ENCODE results near the gene LRMDA.

The LRMDA gene

GRCh38 chr10:75801661-75802060, 370.2 kb downstream of the LRMDA start:
- H4K8ac ChIP-seq (ENCODE audit: low read length) = no peak overlapping the region
- H3K4ac ChIP-seq (ENCODE audit: low read depth in 1 of 2, low read length in 2 of 2) = no peak overlapping the region
- no peak overlapping the region for H3K18ac ChIP-seq (ENCODE audit: low read depth in 1 of 2, low read length in 2 of 2)
- no peak overlapping the region for H3K4me2 ChIP-seq (ENCODE audit: low read length, poor library complexity, severe bottlenecking)
- no peak overlapping the region for H2AFZ ChIP-seq (ENCODE audit: low read depth, low read length)
- H2BK12ac ChIP-seq (ENCODE audit: low read length in 2 of 2) = no peak overlapping the region
- no peak overlapping the region for H3K23ac ChIP-seq (ENCODE audit: low read length in 2 of 2)
- H3K27me3 ChIP-seq (ENCODE audit: control insufficient read depth in 1 of 2, insufficient read depth in 1 of 2, low read length in 2 of 2) = peaks cover 0 to 5% of the 10 kb centered on the region in 2 experiments
- H4K91ac ChIP-seq (ENCODE audit: low read length) = no peak overlapping the region
- whole genome bisulfite sequencing = 87% methylated on average over 3 of the region's 3 CpGs
- H2BK120ac ChIP-seq (ENCODE audit: low read depth, low read length) = no peak overlapping the region
- H3K36me3 ChIP-seq (ENCODE audit: control insufficient read depth in 1 of 2, insufficient read depth in 2 of 2, low read depth in 1 of 2, low read length in 2 of 2) = no peaks in the 10 kb centered on the region
- H2BK5ac ChIP-seq (ENCODE audit: low read depth, low read length, poor library complexity, severe bottlenecking) = no peak overlapping the region
- H3K14ac ChIP-seq (ENCODE audit: low read length in 2 of 2) = no peak overlapping the region
- no peak overlapping the region for H3K9ac ChIP-seq (ENCODE audit: low read length)
- H3K4me1 ChIP-seq (ENCODE audit: control insufficient read depth, insufficient read depth, low read depth, low read length) = no peaks in the 10 kb centered on the region
- no peak for DNase-seq
- no peak overlapping the region for H3K27ac ChIP-seq (ENCODE audit: low read length, poor library complexity, severe bottlenecking)
- no peak overlapping the region for H2BK15ac ChIP-seq (ENCODE audit: low read depth, poor library complexity, severe bottlenecking)
- no peak overlapping the region for H2AK5ac ChIP-seq (ENCODE audit: low read length, severe bottlenecking)
- H3K9me3 ChIP-seq (ENCODE audit: control insufficient read depth, low read length) = peaks cover 15% of the 10 kb centered on the region
- H3K79me1 ChIP-seq (replicated peaks; ENCODE audit: low read length, poor library complexity, severe bottlenecking) = no peaks in the 10 kb centered on the region
- H3K4me3 ChIP-seq (ENCODE audit: insufficient read depth in 1 of 2, low read depth in 1 of 2, low read length in 2 of 2) = no peak overlapping the region

GRCh38 chr10:75803121-75803520, 371.7 kb downstream of the LRMDA start:
- Histone ChIP-seq H2AK5ac (ENCODE audit: low read length, severe bottlenecking) (no peak overlapping the region), H2BK5ac (ENCODE audit: low read depth, low read length, poor library complexity, severe bottlenecking) (no peak overlapping the region), H3K36me3 (ENCODE audit: control insufficient read depth in 1 of 2, insufficient read depth in 2 of 2, low read depth in 1 of 2, low read length in 2 of 2) (no peaks in the 10 kb centered on the region), H3K9ac (ENCODE audit: low read length) (no peak overlapping the region), H4K8ac (ENCODE audit: low read length) (no peak overlapping the region), H2BK12ac (ENCODE audit: low read length in 2 of 2) (no peak overlapping the region), H3K79me1 (replicated peaks; ENCODE audit: low read length, poor library complexity, severe bottlenecking) (no peaks in the 10 kb centered on the region), H4K91ac (ENCODE audit: low read length) (no peak overlapping the region), H3K14ac (ENCODE audit: low read length in 2 of 2) (no peak overlapping the region), H3K4ac (ENCODE audit: low read depth in 1 of 2, low read length in 2 of 2) (no peak overlapping the region), H3K9me3 (ENCODE audit: control insufficient read depth, low read length) (peaks cover 8% of the 10 kb centered on the region), H3K23ac (ENCODE audit: low read length in 2 of 2) (no peak overlapping the region), H3K4me3 (ENCODE audit: insufficient read depth in 1 of 2, low read depth in 1 of 2, low read length in 2 of 2) (no peak overlapping the region), H3K4me1 (ENCODE audit: control insufficient read depth, insufficient read depth, low read depth, low read length) (no peaks in the 10 kb centered on the region), H3K27me3 (ENCODE audit: control insufficient read depth in 1 of 2, insufficient read depth in 1 of 2, low read length in 2 of 2) (peaks cover 0 to 5% of the 10 kb centered on the region in 2 experiments), H2AFZ (ENCODE audit: low read depth, low read length) (no peak overlapping the region), H3K4me2 (ENCODE audit: low read length, poor library complexity, severe bottlenecking) (no peak overlapping the region), H2BK15ac (ENCODE audit: low read depth, poor library complexity, severe bottlenecking) (no peak overlapping the region), H3K18ac (ENCODE audit: low read depth in 1 of 2, low read length in 2 of 2) (no peak overlapping the region), H2BK120ac (ENCODE audit: low read depth, low read length) (no peak overlapping the region), H3K27ac (ENCODE audit: low read length, poor library complexity, severe bottlenecking) (no peak overlapping the region)
- DNase-seq = no peak
- 96% methylated on average over 3 of the region's 3 CpGs for whole genome bisulfite sequencing

GRCh38 chr10:75803816-75804552, 372.6 kb downstream of the LRMDA start:
- Histone ChIP-seq H3K27ac (ENCODE audit: low read length, poor library complexity, severe bottlenecking) (no peak overlapping the region), H3K9ac (ENCODE audit: low read length) (no peak overlapping the region), H3K18ac (ENCODE audit: low read depth in 1 of 2, low read length in 2 of 2) (no peak overlapping the region), H3K79me1 (replicated peaks; ENCODE audit: low read length, poor library complexity, severe bottlenecking) (no peaks in the 10 kb centered on the region), H2AFZ (ENCODE audit: low read depth, low read length) (no peak overlapping the region), H2BK15ac (ENCODE audit: low read depth, poor library complexity, severe bottlenecking) (no peak overlapping the region), H4K91ac (ENCODE audit: low read length) (no peak overlapping the region), H2BK12ac (ENCODE audit: low read length in 2 of 2) (no peak overlapping the region), H3K9me3 (ENCODE audit: control insufficient read depth, low read length) (peaks cover 8% of the 10 kb centered on the region), H3K14ac (ENCODE audit: low read length in 2 of 2) (no peak overlapping the region), H3K36me3 (ENCODE audit: control insufficient read depth in 1 of 2, insufficient read depth in 2 of 2, low read depth in 1 of 2, low read length in 2 of 2) (no peaks in the 10 kb centered on the region), H3K23ac (ENCODE audit: low read length in 2 of 2) (no peak overlapping the region), H3K4me3 (ENCODE audit: insufficient read depth in 1 of 2, low read depth in 1 of 2, low read length in 2 of 2) (peak overlapping the region in 1 of 2 experiments; percentile 63), H3K4me2 (ENCODE audit: low read length, poor library complexity, severe bottlenecking) (no peak overlapping the region), H2BK5ac (ENCODE audit: low read depth, low read length, poor library complexity, severe bottlenecking) (no peak overlapping the region), H3K4me1 (ENCODE audit: control insufficient read depth, insufficient read depth, low read depth, low read length) (no peaks in the 10 kb centered on the region), H3K27me3 (ENCODE audit: control insufficient read depth in 1 of 2, insufficient read depth in 1 of 2, low read length in 2 of 2) (peaks cover 0 to 5% of the 10 kb centered on the region in 2 experiments), H4K8ac (ENCODE audit: low read length) (no peak overlapping the region), H3K4ac (ENCODE audit: low read depth in 1 of 2, low read length in 2 of 2) (no peak overlapping the region), H2AK5ac (ENCODE audit: low read length, severe bottlenecking) (no peak overlapping the region), H2BK120ac (ENCODE audit: low read depth, low read length) (no peak overlapping the region)
- DNase-seq = no peak
- WGBS = 86% methylated on average over 14 of the region's 14 CpGs

GRCh38 chr10:75806186-75806585, 374.8 kb downstream of the LRMDA start:
- H2BK120ac ChIP-seq (ENCODE audit: low read depth, low read length) = no peak overlapping the region
- no peak overlapping the region for H3K23ac ChIP-seq (ENCODE audit: low read length in 2 of 2)
- H2BK15ac ChIP-seq (ENCODE audit: low read depth, poor library complexity, severe bottlenecking) = no peak overlapping the region
- no peak overlapping the region for H3K4me3 ChIP-seq (ENCODE audit: insufficient read depth in 1 of 2, low read depth in 1 of 2, low read length in 2 of 2)
- no peaks in the 10 kb centered on the region for H3K36me3 ChIP-seq (ENCODE audit: control insufficient read depth in 1 of 2, insufficient read depth in 2 of 2, low read depth in 1 of 2, low read length in 2 of 2)
- DNase-seq = no peak
- H2BK5ac ChIP-seq (ENCODE audit: low read depth, low read length, poor library complexity, severe bottlenecking) = no peak overlapping the region
- H3K27ac ChIP-seq (ENCODE audit: low read length, poor library complexity, severe bottlenecking) = no peak overlapping the region
- H3K14ac ChIP-seq (ENCODE audit: low read length in 2 of 2) = no peak overlapping the region
- no peak overlapping the region for H2BK12ac ChIP-seq (ENCODE audit: low read length in 2 of 2)
- 89% methylated on average over 3 of the region's 3 CpGs for WGBS
- no peak overlapping the region for H3K18ac ChIP-seq (ENCODE audit: low read depth in 1 of 2, low read length in 2 of 2)
- peaks cover 7% of the 10 kb centered on the region for H3K9me3 ChIP-seq (ENCODE audit: control insufficient read depth, low read length)
- H2AFZ ChIP-seq (ENCODE audit: low read depth, low read length) = no peak overlapping the region
- H3K79me1 ChIP-seq (replicated peaks; ENCODE audit: low read length, poor library complexity, severe bottlenecking) = no peaks in the 10 kb centered on the region
- no peak overlapping the region for H3K9ac ChIP-seq (ENCODE audit: low read length)
- peaks cover 0 to 8% of the 10 kb centered on the region in 2 experiments for H3K27me3 ChIP-seq (ENCODE audit: control insufficient read depth in 1 of 2, insufficient read depth in 1 of 2, low read length in 2 of 2)
- H3K4me2 ChIP-seq (ENCODE audit: low read length, poor library complexity, severe bottlenecking) = no peak overlapping the region
- H3K4me1 ChIP-seq (ENCODE audit: control insufficient read depth, insufficient read depth, low read depth, low read length) = no peaks in the 10 kb centered on the region
- no peak overlapping the region for H3K4ac ChIP-seq (ENCODE audit: low read depth in 1 of 2, low read length in 2 of 2)
- no peak overlapping the region for H4K91ac ChIP-seq (ENCODE audit: low read length)
- H4K8ac ChIP-seq (ENCODE audit: low read length) = no peak overlapping the region
- H2AK5ac ChIP-seq (ENCODE audit: low read length, severe bottlenecking) = no peak overlapping the region

Data from mesenchymal stem cell (in vitro differentiated cells and primary cell).